Measurements from ENCODE around the gene PLXNB3. TPM values are rescaled to one million over a fixed set of nuclear protein-coding genes. Genes with fewer than 3 reads are reported as not detected.
"Not testable (repeated sequence)": the region's sequence is repeated elsewhere in the genome, so short reads cannot be mapped to it uniquely, and the experiment has no call there.

Gene PLXNB3
- polyA plus RNA-seq, 3 donors = 1.0 to 2.0 (median 1.2) TPM

DNA sequence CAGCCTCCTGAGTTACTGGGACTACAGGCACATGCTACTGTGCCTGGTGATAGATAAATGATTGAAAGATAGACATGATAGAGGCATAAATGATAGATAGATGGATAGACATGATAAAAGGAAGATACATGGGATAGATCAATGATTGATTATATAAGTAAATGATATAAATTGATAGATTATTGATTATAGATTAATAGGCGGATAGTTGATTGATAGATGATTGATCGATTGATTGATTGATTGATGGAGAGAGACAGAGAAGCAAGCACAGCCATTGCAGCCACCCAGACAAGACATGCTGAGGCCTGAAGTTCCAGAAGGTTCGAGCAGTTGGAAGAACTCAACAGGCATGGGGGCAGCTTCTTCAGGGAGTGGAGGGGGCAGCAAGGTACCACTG lies 17.7 kb upstream of the PLXNB3 start:
- DNase-seq (ENCODE audit: extremely low read depth in 1 of 11, low read depth in 9 of 11, low spot score in 4 of 11) = no peak

DNA sequence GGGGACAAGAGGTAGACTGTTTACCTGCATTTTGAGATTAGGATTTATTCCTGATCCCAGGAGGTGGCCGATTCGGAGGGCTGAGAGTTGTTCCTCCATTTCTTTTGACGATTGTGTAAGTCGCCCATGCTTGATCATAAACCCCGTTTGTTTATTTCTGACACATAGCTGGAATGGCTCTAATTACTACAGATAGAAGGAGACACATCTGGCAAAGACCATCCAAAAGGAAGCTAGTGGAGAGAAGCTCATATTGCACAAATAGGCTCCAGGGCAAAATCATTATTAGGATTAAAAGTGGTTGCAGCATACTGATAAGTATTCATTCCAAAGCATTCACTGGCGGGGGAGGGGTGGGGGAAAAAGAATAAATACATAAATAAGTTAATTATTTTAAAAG lies 17.1 kb upstream of the PLXNB3 start:
- DNase-seq (ENCODE audit: extremely low read depth in 1 of 11, low read depth in 9 of 11, low spot score in 4 of 11) = not testable (repeated sequence)

DNA sequence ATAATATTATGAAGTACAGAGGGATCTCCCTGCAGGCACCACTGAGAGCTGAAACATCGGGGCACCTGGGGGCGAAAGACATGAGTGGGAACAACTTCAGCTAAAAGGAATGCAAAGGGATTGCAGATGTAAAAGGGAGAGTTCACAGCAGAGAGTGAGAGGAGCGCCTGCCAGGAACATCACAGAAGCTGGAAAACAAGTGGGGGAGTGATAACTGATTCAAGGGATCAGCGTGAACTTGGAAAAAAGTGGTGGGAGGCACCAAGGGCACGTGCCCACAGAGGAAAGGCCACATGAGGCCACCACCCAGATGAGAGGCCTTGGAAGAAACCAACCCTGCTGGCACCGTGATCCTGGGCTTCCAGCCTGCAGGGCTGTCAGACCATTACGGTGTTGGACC lies 15.0 kb upstream of the PLXNB3 start:
- DNase-seq (ENCODE audit: extremely low read depth in 1 of 11, low read depth in 9 of 11, low spot score in 4 of 11) = not testable (repeated sequence)

DNA sequence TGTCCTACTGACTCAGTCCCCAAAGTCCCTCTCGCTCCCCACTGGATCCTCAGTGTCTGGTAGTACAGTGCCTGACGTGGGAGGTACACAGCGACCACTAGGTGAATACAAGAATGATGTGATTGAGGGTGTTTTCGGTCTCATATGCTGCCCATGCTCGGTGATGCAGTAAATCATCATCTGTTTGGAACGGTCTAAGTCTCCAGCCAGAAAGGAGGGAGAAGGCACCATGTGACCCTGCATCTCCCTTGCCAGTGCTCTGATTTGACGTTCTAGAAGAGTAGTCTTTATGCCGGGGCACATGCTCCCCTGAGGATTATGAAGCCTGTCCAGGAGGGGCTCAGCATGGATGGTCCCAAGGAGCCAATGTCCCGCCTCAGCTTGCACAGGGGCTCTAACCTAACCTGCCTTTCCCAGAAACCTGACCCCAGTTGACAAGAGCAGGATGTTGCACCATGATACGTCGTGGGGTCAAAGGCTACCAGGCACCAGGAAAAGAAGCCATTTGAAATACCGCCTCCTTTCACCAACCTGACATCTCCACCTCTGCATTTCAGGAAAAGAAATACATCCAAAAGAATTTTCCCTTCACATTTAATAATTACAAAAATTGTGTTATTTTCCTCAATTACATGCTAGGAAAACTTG lies 13.8 kb upstream of the PLXNB3 start:
- DNase-seq (ENCODE audit: extremely low read depth in 1 of 11, low read depth in 9 of 11, low spot score in 4 of 11) = no peak

DNA sequence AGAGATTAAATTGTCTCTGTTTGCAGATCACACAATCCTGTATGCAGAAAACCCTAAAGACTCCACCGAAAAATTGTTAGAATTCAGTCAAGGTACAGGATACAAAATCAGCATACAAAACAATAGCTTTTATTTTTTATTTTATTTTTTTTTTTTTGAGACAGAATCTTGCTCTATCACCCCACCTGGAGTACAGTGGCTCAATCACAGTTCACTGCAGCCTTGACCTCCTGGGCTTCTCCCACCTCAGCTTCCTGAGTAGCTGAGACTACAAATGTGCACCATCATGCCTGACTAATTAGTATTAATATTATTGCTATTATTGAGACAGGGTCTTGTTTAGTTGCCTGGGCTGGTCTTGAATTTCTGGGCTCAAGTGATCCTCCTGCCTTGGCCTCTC lies 8.9 kb upstream of the PLXNB3 start:
- no peak for DNase-seq (ENCODE audit: extremely low read depth in 1 of 11, low read depth in 9 of 11, low spot score in 4 of 11)

DNA sequence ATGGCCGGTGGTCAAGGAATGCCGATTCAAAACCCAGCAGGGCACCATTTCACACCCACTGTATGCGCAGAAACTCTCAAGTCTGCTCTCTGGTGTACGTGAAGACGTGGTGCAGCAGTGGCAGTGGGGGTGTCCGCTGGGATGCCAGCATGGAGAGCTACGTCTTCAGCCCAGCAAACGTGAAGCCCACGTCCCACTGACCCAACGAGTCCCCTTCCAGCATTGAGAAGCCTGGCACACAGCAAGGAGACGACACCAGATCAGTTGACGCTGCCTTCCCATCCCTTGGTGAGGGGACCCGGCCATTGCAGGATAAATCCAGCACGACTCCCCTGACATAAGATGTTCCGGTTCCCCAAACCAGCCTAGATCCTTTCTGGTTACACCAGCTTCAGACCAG lies 2.2 kb upstream of the PLXNB3 start:
- DNase-seq (ENCODE audit: extremely low read depth in 1 of 11, low read depth in 9 of 11, low spot score in 4 of 11) = no peak

DNA sequence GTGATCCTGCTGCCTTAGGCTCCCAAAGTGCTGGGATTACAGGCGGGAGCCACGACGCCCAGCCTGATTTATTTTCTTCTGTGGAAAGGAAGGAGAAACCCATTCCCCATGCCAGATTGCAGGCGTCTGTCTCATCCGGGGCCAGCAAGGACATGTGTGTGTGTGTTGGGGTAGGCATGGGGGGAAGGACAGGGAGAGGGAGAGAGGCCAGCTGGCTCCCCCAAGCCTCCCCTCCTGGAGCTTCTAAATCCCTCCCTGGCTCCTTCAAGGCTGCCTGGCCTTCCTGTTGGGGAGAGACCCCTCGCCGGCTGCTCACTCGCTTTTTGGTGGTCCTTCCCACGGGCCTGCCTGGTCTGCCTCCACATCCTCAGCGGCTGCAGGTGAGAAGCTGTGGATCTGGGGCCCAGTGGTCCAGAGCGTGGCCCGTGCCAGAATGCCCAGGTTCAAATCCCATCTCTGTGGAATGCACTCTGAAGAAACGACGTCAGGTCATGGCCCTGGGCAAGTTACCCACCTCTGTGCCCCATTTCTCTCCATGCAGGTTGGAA lies 1.3 kb upstream of the PLXNB3 start:
- DNase-seq (ENCODE audit: extremely low read depth in 1 of 11, low read depth in 9 of 11, low spot score in 4 of 11) = no peak

DNA sequence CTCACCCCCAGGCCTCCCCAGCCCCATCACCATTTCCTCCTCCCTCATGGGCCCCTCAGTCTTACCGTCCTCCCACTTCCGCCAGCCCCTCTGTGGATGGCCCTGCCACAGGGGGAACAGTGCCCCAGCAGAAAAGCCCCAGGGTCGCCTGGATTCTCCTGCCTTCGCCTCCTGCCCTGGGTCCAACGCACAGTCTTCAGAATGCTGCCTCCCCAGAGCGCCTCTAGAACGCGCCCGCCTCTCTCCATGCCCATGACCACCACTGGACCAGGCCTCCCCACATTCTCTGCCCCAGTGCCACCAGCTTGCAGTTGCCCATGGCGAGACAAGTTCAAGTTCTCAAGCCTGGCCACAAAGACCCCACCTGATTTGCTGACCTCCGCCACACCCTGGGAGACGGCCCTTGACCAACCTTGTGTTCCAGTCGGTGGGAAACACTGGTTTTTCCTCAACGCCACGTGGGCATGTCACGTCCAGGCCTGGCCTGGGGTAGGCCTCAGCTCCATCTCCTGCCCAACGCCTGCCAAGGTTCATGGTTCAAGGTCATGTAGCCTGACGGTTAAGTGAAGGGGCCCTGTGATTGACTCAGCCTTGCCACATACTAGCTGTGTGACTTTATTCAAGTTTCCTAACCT lies 634 bp upstream of the PLXNB3 start:
- no peak for DNase-seq (ENCODE audit: extremely low read depth in 1 of 11, low read depth in 9 of 11, low spot score in 4 of 11)

DNA sequence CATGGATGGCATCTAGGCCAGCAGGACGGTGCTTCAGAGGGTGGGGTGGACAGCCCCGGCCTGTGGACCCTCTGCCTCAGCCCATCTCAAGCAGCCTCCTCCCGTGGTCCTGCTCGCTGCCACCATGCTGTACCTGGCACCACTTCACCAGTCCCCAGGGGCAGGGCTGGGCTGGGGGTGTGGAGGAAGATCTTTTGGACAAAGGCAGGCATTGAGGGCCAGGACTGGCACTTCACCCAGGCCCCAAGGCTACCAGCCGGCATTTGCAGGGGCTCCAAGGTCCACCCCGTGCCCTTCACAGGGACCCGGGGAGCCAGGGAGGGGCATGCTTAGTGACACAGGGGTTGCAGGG lies 713 bp downstream of the PLXNB3 start:
- DNase-seq (ENCODE audit: extremely low read depth in 1 of 11, low read depth in 9 of 11, low spot score in 4 of 11) = no peak

DNA sequence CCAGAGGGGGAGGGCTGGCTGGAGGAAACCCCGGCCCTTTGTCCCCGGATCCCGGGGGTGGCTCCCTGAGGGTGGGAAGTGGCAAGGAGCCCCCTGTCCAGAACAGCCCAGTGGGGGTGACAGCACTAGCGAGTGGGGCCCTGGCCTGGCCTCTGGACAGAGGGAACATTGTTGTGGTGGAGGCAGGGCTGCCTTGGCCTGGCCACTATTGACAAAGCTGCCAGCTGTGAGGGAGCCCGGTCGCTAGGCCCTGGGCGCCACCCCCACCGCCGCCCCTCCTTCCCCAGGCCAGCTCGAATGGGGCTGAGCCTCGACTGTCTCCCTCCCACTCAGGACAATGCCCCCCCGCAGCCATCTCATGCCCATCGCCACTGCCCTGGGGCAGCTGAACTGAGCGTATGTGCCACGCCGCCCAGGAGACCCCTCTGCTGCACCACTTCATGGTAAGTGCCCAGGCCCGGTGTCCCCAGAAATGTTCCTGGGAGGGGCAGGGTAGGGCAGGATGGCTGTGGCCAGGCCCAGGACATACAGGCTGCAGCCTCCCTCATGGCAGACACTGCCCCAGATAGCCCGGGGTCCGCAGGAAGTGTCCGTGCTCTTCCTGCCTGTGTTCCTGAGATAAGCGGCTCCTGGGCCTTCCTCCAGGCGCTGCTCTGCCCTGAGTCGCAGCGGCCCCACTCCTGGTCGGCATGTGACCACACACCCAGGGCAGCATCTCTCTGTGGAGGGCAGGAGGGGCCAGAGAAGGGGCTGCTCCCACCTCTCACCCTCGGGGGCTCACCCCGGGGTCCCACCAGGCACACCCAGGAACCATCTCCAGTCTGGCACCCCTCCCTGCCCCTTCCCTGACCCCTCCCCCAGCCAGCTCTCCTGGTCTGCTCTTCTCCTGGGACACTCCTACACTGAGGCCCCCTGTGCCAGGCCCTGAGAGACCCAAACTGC lies 1.4 kb downstream of the PLXNB3 start:
- no peak for DNase-seq (ENCODE audit: extremely low read depth in 1 of 11, low read depth in 9 of 11, low spot score in 4 of 11)

DNA sequence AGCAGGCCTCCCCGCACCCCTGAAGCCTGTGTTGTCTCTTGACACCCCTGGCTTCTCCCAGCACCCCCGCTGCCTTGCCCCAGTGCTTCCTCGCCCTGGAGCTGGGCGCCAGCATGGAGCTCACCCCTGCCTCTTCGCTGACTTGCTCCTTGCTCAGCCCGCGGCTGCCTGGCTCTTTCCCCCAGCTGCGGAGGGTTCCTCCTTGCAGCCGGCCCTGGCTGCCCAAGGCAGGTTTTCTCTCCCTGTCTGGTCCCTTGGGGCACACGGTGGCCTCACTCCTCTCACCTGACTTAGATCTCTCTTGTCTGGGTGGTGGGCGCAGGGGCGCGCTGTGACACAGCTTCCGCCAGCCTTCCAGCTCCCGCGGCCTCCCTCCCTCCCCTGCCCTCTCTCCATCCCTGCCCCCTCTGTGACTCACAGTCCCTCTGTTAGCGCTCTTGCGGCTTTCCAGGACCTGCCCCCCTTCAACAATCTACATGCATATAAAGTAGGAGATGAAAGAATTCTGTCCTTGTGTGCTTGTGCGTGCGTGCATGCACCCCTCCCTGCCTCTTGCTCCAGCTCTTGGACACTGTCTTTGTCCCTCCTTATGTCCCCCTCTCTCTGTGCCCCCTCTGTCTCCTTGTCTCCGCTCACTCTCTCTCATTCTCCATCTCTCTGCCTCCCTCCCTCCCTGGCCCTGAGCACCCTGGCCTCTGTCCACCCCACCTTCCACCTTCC lies 2.2 kb downstream of the PLXNB3 start:
- DNase-seq (ENCODE audit: extremely low read depth in 1 of 11, low read depth in 9 of 11, low spot score in 4 of 11) = no peak

DNA sequence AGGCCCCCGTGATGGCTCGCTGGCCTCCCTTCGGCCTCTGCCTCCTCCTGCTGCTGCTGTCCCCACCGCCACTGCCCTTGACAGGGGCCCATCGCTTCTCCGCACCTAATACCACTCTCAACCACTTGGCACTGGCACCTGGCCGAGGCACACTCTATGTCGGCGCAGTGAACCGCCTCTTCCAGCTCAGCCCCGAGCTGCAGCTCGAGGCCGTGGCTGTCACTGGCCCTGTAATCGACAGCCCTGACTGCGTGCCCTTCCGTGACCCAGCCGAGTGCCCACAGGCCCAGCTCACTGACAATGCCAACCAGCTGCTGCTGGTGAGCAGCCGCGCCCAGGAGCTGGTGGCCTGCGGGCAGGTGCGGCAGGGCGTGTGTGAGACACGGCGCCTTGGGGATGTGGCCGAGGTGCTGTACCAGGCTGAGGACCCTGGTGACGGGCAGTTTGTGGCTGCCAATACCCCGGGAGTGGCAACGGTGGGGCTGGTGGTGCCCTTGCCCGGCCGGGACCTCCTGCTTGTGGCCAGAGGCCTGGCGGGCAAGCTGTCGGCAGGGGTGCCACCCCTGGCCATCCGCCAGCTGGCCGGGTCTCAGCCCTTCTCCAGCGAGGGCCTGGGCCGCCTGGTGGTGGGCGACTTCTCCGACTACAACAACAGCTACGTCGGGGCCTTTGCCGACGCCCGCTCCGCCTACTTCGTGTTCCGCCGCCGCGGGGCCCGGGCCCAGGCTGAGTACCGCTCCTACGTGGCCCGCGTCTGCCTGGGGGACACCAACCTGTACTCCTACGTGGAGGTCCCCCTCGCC lies 3.0 kb downstream of the PLXNB3 start:
- no peak for DNase-seq (ENCODE audit: extremely low read depth in 1 of 11, low read depth in 9 of 11, low spot score in 4 of 11)

DNA sequence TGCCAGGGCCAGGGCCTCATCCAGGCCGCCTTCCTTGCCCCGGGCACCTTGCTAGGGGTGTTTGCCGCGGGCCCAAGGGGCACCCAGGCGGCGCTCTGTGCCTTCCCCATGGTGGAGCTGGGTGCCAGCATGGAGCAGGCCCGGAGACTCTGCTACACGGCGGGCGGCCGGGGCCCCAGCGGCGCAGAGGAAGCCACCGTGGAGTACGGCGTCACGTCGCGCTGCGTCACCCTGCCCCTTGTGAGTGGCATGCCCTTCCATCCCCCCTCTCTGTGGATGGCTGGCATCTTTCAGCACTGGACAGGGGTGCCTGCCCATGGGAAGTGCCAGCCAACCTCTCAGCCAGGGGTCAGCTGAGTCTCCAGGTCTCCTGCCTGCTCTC lies 3.6 kb downstream of the PLXNB3 start:
- no peak for DNase-seq (ENCODE audit: extremely low read depth in 1 of 11, low read depth in 9 of 11, low spot score in 4 of 11)

DNA sequence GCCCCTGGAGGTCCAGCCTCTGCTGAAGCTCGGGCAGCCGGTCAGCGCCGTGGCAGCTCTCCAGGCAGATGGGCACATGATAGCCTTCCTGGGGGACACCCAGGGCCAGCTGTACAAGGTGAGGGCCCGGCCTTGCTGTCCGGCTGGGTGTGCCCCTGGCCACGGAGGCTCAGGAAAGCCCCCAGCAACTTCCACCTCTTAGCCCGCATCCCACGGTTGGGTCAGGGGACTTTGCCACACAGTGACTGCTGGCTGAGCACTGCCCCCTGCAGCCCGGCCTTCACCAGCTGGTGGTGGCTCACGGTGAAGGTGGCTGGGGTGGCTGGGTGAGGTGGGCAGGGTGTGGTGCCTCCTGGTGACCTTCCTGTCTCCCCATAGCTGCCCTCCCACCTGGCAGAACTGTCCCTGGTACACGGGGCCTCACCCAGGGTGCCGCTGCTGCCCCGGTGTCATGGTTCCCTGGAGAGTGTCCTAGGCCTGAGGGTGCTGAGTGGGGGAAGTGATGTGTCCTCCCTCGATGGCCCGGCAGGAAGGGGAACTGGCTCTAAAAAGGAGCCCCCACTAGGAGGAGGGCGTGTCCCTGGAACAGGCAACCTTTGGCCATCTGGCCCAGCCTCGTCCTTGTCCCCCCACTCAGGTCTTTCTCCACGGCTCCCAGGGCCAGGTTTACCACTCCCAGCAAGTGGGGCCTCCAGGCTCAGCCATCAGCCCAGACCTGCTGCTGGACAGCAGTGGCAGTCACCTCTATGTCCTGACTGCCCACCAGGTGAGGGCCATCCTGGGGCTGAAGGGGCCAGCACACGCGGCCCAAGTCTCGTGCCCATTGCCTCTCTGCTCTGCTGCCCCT lies 4.5 kb downstream of the PLXNB3 start:
- no peak for DNase-seq (ENCODE audit: extremely low read depth in 1 of 11, low read depth in 9 of 11, low spot score in 4 of 11)

DNA sequence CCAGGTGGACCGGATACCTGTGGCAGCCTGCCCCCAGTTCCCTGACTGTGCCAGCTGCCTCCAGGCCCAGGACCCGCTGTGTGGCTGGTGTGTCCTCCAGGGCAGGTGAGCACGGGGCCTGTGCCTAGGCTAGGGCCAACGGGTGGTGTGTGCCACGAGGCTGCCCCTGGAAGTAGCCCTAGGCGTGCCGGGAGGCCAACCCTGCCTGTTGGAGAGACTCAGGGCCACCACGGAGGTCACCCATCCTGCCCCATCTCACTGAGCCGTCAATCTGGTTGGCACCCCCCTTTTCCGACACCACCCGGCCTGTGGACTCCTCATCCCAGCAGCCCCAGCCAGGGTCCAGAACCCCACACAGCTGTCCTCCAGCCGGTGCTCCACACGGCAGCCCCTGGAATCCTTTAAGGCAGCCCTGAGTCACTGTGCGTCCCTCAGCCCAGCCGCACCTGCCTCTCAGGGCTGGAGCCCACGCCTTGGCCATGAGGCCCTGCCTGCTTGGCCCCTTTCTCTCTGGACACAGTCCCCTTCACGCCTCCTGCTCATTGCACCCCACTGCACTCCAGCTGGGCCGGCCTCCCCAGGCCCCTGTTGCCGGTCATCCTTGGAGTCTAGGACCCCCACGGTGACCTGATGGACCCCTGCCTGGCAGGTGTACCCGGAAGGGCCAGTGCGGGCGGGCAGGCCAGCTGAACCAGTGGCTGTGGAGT lies 5.3 kb downstream of the PLXNB3 start:
- no peak for DNase-seq (ENCODE audit: extremely low read depth in 1 of 11, low read depth in 9 of 11, low spot score in 4 of 11)

DNA sequence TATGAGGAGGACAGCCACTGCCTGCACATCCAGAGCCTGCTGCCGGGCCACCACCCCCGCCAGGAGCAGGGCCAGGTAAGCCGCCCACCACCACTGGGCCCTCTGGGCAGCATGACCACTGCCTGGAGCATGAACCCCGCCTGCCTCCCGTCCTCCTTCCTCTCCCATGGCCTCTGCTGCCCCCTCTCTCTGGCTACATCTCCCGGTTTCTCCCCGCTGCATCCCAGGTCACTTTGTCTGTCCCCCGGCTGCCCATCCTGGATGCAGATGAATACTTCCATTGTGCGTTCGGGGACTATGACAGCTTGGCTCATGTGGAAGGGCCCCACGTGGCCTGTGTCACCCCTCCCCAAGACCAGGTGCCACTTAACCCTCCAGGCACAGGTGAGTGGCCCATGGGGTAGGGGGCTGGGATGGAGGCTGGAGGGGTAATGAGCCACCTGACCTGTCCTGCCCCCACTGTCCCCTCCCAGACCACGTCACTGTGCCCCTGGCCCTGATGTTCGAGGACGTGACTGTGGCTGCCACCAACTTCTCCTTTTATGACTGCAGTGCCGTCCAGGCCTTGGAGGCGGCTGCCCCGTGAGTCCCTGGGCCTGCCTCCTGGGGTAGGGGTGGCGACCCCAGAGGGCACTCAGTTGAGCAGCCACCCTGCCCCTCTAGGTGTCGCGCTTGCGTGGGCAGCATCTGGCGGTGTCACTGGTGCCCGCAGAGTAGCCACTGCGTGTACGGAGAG lies 6.0 kb downstream of the PLXNB3 start:
- DNase-seq (ENCODE audit: extremely low read depth in 1 of 11, low read depth in 9 of 11, low spot score in 4 of 11) = no peak

Data from renal cortex interstitium (tissue), 11 donors.